Measurements from ENCODE around the gene ATG7.
"Not testable (repeated sequence)": the region's sequence is repeated elsewhere in the genome, so short reads cannot be mapped to it uniquely, and the experiment has no call there.

The ATG7 gene

DNA sequence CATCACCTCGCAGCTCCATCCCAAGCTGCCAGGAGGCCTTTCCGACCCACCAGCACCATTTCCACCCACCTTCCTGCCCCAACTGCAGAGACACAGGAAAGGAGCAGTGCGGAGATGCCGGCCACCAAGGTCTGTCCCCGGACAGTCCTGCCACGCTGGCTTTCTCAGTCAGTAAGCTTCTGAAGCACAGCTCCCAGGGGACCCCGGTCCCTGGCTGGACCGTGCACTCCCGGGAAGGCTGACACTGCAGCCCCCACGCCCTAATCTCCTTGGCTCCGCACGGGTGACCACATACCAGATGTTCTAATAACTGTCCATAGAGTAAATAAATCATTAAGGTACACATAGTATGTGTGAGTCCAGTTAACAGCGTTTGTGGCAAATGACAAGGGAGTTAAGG is 298.1 kb downstream of the ATG7 start:
- TF ChIP-seq, protein P1, sequence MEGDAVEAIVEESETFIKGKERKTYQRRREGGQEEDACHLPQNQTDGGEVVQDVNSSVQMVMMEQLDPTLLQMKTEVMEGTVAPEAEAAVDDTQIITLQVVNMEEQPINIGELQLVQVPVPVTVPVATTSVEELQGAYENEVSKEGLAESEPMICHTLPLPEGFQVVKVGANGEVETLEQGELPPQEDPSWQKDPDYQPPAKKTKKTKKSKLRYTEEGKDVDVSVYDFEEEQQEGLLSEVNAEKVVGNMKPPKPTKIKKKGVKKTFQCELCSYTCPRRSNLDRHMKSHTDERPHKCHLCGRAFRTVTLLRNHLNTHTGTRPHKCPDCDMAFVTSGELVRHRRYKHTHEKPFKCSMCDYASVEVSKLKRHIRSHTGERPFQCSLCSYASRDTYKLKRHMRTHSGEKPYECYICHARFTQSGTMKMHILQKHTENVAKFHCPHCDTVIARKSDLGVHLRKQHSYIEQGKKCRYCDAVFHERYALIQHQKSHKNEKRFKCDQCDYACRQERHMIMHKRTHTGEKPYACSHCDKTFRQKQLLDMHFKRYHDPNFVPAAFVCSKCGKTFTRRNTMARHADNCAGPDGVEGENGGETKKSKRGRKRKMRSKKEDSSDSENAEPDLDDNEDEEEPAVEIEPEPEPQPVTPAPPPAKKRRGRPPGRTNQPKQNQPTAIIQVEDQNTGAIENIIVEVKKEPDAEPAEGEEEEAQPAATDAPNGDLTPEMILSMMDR (IDR thresholded peaks at IDR 0.05; ENCODE audit: insufficient read depth, low read depth, low read length, missing control alignments): no peak
- no peak for DNase-seq (ENCODE audit: low read depth)
- no peak overlapping the region for H3K4me3 ChIP-seq (ENCODE audit: low read depth, low read length)

DNA sequence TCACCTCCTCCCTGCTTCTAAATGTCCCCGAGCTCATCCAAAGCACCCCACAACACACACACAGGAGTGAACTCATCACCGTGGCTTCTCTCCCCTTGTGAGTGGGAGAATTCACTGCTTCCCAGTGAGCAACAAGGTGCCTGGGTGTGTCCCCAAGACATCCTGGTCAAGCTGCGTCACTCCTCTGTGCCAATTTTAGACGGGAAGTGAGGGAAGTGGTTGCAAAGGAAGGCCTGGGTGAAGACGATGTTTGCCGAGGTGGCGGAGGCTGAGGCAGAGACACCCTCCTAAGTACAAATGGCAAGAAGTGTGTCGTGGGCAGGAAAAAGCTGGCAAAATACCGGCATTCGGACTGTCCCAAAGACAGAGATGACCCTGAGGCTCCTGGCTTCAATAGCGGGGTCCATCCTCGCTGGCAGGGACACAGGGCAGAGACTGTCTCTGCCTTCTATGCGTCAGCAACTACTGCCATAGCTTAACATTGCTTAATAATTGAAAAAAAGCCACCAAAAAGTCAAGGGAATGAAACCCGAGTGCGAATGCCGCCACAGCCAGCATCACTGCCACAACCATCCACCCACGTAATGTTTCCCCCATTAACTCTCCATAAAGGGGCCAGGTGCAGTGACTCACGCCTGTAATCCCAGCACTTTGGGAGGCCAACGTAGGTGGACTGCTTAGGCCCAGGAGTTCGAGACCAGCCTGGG is 298.7 kb downstream of the ATG7 start:
- no peak overlapping the region for H3K4me3 ChIP-seq (ENCODE audit: low read depth, low read length)
- TF ChIP-seq, protein P1 (IDR thresholded peaks at IDR 0.05; ENCODE audit: insufficient read depth, low read depth, low read length, missing control alignments): no peak
- no peak for DNase-seq (ENCODE audit: low read depth)

DNA sequence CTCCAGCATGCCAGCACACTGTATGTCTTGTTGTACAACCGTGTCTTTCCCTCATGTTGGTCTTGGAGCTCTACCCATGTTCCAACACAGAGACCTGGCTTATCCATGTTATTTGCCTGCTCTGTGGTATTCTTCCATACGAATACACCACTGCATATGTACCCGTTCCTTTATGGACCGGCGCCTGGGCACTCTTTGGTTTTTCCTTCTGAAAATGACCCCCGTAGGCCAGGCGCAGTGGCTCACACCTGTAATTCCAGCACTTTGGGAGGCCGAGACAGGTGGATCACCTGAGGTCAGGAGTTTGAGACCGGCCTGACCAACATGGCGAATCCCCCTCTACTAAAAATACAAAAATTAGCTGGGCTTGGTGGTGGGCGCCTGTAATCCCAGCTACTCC is 300.5 kb downstream of the ATG7 start:
- DNase-seq (ENCODE audit: low read depth); H3K4me3 ChIP-seq (ENCODE audit: low read depth, low read length): not testable (repeated sequence)

DNA sequence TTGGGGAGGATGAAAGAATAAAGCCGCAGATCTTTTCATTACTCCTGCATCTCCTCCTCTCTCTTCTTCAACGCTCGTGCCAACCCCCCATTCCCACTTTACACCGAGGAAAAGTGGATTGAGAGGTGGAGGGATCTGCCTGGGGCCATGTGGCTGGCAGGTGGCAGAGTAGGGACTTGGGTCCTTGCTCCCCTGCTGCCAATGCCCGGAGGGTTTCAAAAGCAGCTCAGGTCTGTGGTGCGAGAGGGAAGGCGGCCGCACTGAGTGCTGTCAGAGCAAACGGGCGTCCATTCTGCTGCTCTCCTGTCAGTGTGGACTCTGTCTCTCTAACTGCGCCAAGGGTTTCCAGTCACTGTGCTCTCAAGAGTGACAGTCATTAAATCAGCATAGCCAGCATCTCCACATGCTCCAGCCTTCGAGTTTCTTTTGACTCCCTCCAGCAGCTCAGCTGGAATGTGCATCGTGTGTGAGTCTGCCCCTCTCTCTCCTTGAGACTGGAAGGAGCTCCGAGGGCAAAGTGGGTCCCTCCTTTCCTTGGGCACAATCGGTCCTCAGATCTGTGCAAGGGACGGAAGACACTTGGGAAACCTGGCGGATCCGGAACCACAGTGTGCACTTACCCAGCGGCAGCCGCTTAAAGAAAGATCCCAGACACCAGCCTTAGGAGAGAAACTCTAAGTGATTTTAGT is 302.9 kb downstream of the ATG7 start:
- DNase-seq (ENCODE audit: low read depth): no peak
- TF ChIP-seq, protein P1 (IDR thresholded peaks at IDR 0.05; ENCODE audit: insufficient read depth, low read depth, low read length, missing control alignments): no peak

DNA sequence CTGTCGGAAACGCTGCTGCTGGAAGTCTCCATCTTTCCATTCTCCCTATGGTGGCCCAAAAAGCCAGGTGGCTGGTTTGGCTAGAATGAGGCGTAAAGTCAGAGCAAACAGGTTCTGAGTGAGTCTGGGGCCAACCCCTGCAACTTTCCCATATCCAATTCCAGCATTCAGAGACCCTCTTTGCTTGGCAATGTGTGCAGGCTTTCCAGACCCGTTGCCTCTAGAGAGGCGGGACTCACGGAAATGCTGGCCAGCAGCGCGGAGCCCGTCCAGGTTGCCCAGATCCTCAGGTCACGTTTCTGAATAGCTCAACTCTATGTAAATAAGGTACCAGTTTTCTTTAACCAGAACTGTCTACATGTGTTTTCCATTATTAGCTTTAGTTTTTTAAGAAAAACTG is 303.5 kb downstream of the ATG7 start:
- TF ChIP-seq, protein P1 (IDR thresholded peaks at IDR 0.05; ENCODE audit: insufficient read depth, low read depth, low read length, missing control alignments): no peak
- DNase-seq (ENCODE audit: low read depth): no peak
- no peak overlapping the region for H3K4me3 ChIP-seq (ENCODE audit: low read depth, low read length)

More for the DNA sequence above, 302.9 kb downstream of the ATG7 start:
- H3K4me3 ChIP-seq (ENCODE audit: low read depth, low read length): no peak overlapping the region

DNA sequence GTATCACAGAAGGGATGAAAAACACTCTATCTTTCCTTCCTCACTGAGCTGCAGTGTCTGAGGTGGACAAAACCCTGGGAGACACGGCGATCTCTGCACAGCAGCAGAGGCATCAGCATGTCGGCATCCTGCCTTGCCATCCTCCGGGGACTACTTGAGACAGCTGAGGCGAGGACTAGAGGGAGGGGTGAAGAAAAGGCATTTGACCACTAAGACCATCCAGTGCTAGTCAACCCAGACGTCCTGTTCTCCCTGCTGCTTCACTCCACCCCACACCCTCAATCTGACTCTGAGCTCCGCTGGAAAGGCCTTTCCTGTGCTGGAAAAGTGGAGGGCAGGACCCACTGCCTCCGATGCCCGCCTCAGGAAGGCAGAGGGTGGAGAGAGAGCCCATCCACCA is 304.3 kb downstream of the ATG7 start:
- H3K4me3 ChIP-seq (ENCODE audit: low read depth, low read length): no peak overlapping the region
- no peak for DNase-seq (ENCODE audit: low read depth)
- TF ChIP-seq, protein P1 (IDR thresholded peaks at IDR 0.05; ENCODE audit: insufficient read depth, low read depth, low read length, missing control alignments): no peak

DNA sequence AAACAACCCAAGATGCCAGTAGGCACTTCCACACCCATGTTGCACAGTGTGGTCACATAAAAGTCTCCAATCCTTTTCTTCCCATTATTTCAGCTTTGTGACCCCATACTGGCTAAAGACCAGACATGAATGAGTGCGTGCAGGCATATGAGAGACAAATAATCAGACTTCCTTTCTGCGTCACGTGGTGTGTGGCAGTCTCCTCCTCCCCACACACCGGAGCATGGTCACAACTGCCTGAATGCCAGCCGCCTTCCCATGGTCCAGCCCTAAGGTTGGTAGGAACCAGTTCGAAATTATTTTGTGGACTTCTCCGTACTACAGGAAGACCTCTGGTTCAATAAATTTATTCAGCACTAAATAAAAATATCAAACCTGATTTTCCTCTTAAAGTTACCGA is 306.0 kb downstream of the ATG7 start:
- TF ChIP-seq, protein P1 (IDR thresholded peaks at IDR 0.05; ENCODE audit: insufficient read depth, low read depth, low read length, missing control alignments): no peak
- DNase-seq (ENCODE audit: low read depth): no peak

More for the DNA sequence above, 306.0 kb downstream of the ATG7 start:
- H3K4me3 ChIP-seq (ENCODE audit: low read depth, low read length): no peak overlapping the region
